HG02623 (cell line): Measurements from ENCODE around the gene GPR176.

Experiments
- ATAC-seq: cut with Tn5 transposase; IDR thresholded peaks from one replicate; pipeline ENCODE4 v1.9.1; 2021; ENCODE audit warnings: moderate library complexity; ENCODE audit not compliant: unreplicated experiment

Gene GPR176, protein sequence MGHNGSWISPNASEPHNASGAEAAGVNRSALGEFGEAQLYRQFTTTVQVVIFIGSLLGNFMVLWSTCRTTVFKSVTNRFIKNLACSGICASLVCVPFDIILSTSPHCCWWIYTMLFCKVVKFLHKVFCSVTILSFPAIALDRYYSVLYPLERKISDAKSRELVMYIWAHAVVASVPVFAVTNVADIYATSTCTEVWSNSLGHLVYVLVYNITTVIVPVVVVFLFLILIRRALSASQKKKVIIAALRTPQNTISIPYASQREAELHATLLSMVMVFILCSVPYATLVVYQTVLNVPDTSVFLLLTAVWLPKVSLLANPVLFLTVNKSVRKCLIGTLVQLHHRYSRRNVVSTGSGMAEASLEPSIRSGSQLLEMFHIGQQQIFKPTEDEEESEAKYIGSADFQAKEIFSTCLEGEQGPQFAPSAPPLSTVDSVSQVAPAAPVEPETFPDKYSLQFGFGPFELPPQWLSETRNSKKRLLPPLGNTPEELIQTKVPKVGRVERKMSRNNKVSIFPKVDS

DNA sequence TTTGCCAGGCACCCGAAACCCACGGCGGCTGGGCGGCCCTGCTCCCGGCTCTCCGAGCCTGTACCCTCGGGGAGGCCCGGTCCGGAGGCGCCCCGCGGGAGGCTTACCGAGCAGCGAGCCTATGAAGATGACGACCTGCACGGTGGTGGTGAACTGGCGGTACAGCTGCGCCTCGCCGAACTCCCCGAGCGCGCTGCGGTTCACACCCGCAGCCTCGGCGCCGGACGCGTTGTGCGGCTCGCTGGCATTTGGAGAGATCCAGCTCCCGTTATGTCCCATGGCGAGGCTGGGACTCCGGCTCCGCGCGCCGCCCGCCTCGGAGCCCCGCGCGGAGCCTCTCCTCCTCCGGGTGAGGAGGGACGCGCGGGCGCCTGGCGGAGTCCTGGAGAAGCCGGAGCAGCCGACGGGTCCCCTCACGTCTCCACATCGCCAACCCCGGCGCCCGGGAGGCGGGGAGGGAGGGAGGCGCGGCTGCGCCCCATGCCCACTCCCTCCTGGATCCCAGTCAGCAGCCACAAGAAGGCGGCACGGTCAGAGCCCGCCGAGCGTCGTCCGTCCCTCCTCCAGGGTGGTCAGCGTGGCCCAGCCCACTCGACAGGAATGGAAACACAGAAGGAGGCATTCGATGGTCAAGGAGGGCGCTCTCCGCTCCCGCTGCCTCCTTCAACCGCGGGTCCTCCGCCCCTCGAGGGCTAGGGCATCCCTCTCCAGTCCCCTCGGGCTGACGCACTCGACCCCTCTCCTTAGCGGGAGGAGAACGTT lies at the start of gene GPR176:
Gene GPR176, minus strand, starts transcription at position 519 of the 762 bp plus-strand sequence. Its CDS starts 240 bp downstream, at position 279.
- ATAC-seq: no peak

DNA sequence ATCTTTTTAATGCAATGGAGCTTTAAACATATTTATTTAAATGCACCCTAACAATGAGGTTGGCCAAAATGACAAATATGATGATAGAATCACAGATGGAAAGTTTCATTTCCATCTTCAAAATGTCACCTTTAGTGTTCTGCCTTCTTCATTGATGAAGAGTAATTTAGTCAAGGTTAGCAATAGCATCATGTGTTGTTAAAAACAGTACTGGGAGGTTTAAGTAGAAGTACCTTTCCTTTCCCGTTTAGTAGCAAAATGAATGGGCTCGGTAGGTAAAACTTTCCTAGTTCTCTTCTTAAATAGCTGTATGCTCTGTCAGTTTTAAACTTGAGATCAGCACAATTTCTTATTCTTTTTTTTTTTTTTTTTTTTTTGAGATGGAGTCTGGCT lies 48.9 kb upstream of the GPR176 start:
- no peak for ATAC-seq

DNA sequence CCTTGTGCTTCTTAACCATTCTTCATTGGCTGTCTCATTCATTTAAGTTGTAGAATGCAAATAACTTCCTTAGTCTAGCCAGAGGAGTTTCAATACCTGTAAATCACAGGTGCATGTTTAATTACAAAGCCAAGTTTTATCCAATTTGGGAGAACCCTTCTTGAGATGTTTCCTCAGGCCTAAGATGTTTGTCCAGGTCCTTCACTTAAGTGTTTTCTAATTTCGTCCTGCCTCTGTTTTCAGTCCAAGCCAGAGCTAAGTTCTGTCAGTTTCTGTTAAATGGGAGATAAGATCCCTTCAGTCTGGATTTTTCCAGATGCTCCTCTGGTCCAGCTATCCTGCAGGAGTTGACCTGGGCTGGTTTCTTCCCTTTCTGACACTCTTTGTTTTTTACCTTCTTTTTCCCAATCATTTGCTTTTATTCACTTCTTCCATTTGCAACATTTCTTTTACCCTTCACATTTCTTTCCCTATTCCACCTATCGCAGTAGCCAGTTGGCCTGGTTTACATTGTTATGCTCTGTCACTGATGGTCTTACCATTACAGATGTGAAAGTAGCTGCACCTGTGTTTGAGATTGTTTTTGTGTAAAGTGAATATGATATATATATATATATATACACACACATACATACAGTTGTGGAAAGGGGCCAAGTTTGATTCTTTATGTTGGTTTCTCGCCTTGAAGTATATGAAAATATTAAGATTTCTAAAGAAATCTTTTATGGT lies 48.4 kb upstream of the GPR176 start:
- no peak for ATAC-seq

DNA sequence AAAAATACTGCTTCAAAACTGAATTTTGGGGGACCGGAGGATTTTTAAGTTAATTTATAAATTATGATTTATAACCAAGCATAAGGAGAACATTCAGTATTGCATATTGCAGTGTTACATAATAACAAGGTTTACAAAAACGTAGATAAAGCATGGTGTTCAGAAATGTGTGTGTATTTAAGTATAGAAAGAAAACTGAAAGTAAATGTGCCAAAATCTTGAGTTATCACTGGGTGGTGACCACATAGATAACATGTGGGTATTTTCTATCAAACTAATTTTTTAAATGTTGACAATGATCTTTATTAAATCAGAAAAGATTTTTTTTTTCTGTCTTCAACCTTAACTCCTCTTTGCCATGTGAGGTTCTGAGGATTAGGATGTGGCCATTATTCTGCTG lies 46.5 kb upstream of the GPR176 start:
- ATAC-seq: no peak

DNA sequence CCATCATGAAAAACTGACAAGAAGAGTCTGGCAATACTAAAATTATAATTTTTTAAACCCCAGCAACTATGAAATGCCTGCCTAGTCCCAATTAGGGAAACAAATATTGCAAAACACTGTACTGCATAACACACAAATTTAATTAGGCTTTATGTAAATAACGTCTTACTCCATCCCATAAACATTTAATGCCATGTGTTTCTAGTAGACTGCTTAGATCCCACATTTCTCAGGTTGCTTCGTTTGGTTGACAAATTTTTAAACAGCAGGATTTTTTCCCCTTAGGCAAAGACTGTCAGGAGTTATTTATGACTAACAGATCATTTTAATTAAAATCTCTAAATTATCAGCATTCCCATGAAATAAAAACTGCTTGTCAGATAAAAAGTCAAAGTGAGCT lies 43.7 kb upstream of the GPR176 start:
- no peak for ATAC-seq

DNA sequence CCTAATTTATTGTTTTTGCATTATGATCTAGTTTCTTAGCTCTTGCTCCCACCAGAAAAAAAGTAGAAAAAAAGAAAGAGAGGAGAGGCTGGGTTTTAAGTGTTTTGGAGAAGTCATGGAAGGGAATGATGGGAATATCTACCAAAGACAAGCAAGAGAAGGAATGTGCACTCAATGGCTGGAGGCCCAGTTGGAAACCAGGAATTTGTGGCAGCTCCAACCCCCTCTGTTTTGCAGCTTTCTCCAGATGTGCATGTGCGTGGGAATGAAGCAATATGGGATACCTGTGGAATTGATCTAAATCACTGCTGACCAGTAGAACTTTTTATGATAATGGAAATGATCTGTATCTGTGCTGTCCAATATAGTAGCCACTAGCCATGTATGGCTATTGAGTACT lies 41.0 kb upstream of the GPR176 start:
- ATAC-seq: no peak

DNA sequence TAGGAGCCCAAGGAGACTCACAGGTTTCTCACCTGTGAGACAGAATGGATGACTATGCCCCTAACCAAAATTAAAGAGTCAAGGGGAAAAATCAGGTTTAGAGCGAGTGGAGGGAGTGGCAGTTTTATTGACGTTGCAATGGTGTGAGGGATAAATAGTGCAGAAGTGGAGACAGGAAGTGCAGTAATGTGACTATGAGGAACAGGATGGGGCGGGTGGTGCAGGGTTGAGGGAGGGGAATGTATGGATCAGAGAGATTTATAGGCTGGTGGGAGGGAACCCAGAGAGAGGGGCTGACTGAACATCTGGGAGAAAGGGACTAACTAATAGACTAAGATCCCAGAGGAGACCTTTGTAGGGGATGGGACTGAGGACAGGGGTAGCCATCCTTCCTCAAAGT lies 40.3 kb upstream of the GPR176 start:
- no peak for ATAC-seq

GRCh38 chr15:39959411-39959810 lies 39.3 kb upstream of the GPR176 start:
- no peak for ATAC-seq

DNA sequence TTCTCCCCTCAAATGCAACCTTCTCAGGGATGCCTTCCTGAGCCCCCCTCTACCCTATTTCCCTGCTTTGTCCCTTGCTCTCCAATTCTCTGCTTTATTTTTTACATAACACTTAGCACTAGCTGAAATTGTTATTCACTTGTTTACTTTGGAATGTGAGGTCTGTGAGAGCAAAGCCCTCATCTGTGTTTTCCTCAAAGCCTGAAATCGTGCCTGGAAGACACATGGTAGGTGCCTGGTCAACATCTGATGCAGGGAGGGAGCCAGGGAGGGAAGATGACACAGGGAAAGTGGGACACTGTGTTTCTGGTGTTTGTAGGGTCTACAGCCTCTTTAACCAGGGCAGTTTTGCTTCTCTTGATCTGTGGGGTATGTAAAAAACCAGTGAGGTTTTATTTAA lies 37.4 kb upstream of the GPR176 start:
- no peak for ATAC-seq

- no peak for ATAC-seq
Observed at GRCh38 chr15:39953521-39953920, 33.5 kb upstream of the GPR176 start.

GRCh38 chr15:39951561-39951960 lies 31.5 kb upstream of the GPR176 start:
- no peak for ATAC-seq

DNA sequence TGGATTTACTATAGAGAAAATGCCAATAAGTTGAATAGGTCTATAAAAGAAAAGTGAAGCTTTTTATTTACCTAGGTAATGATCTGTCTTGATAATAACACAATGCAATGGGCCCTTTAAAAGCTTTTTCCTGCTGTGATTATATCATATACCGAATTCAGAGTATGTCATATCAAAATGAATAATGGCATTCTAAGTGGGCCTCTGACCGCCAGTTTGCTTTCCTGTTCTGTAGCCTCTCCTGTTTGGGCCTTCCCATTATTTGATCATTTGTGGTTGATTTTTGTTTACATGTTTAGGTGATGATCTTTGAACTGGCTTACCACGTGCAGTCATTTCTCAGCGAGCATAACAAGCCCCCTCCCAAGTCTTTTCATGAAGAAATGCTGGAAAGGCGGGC lies 28.8 kb upstream of the GPR176 start:
- ATAC-seq: no peak

GRCh38 chr15:39947401-39948197 lies 27.5 kb upstream of the GPR176 start:
- no peak for ATAC-seq

DNA sequence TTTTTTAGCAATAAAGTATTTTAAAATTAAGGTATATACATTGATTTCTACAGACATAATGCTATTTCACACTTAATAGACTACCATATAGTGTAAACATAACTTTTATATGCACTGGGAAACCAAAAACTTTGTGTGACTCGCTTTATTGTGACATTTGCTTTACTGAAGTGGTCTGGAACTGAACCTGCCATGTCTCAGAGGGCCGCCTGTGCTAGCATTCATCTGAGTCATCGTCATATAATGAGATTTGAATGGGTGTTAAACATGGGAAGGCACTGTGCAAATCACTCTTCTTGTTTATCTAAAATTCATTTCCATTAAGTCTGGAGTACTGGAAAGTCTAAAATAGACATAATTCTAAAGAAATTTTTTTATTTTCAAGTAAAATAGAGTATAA lies 26.8 kb upstream of the GPR176 start:
- no peak for ATAC-seq

GRCh38 chr15:39944726-39945125 lies 24.7 kb upstream of the GPR176 start:
- no peak for ATAC-seq

GRCh38 chr15:39942753-39943150 lies 22.7 kb upstream of the GPR176 start:
- ATAC-seq: no peak

DNA sequence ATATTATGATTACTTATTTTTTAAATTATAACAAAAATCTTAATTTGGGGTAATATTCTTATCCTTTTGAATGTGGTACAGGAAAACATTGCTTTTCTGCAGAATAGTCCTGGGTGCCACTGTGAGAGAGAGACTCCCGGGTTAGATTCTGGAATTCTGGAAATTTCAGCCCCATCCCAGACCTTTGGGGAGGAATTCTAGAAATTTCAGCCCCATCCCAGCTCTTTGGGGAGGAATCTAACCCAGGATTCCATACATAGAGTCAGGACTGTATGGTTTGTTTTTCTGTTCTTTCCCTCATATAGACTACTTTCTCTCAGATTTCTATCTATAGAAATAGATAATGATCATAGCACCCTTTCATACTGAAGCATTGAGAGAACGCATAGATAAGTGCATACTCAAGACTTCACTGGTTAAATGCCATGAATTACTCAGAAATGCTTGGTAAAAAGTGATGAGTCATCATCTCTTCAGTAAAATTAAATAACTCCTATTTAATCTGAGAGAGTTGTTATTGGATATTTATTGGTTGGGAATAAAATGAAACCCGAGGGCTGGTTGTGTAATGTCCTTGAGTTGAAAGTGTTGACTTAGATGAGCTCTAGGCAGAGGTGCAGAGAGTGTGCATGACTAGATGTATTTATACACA lies 22.2 kb upstream of the GPR176 start:
- no peak for ATAC-seq

GRCh38 chr15:39939487-39940452 lies 19.7 kb upstream of the GPR176 start:
- no peak for ATAC-seq

DNA sequence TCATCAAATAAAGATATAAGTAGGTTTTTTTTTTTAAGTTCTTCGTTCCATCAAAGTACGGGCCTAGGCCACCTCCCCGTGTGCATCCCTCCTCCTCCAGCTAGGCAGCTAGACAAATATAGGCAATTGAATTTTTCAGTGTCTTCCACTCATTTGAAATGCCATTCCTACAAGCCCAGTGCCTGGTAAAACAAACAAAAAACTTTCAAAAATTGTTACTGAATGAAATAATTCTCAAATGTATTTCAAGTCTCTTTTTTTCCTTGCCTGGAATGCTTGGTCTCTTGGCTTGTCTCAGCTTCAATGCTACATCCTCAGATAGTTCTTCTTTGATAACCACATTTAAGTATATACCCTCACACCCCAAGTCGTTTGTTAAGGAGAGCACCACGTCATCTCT lies 17.6 kb upstream of the GPR176 start:
- no peak for ATAC-seq
